Daoy (cell line): ENCODE measurements around the gene ADAP1. TPM values are rescaled to one million over a fixed set of nuclear protein-coding genes. Genes with fewer than 3 reads are reported as not detected.

Experiments
- DNase-seq: peaks from one replicate; pipeline ENCODE4 v3.0.0-alpha.2; 2015; ENCODE audit warnings: low read depth
- total RNA-seq: library from RNA; depleted of rRNA; stranded (reverse); fragments of >200 nt; shearing (Covaris generic); gene quantifications from 2 replicates; pipeline ENCODE4 v1.2.3, GENCODE V29; 2014; rRNA removed

Gene ADAP1
- total RNA-seq, 1 experiment from 2014 or later, result 1.3 TPM

- DNase-seq, result peak; percentile 56
Measured at GRCh38 chr7:867406-868188, 86.9 kb downstream of the ADAP1 start.

- no peak for DNase-seq
Measured at GRCh38 chr7:867001-867405, 87.5 kb downstream of the ADAP1 start.

- no peak for DNase-seq
Measured at GRCh38 chr7:865921-866320, 88.6 kb downstream of the ADAP1 start.

- DNase-seq, result no peak
Measured at GRCh38 chr7:863106-863505, 91.4 kb downstream of the ADAP1 start.

GRCh38 chr7:862157-862556 is 92.3 kb downstream of the ADAP1 start:
- no peak for DNase-seq

GRCh38 chr7:861222-861621 is 93.3 kb downstream of the ADAP1 start:
- DNase-seq, result no peak

GRCh38 chr7:860149-860548 is 94.3 kb downstream of the ADAP1 start:
- DNase-seq, result no peak

GRCh38 chr7:859359-860030 is 95.0 kb downstream of the ADAP1 start:
- no peak for DNase-seq

- DNase-seq, result no peak
Measured at GRCh38 chr7:857661-858060, 96.8 kb downstream of the ADAP1 start.

GRCh38 chr7:856444-857095 is 97.9 kb downstream of the ADAP1 start:
- DNase-seq, result no peak

GRCh38 chr7:855686-856369 is 98.7 kb downstream of the ADAP1 start:
- DNase-seq, result no peak

GRCh38 chr7:854118-854775 is 100.2 kb downstream of the ADAP1 start:
- DNase-seq, result no peak

GRCh38 chr7:853366-854117 is 100.9 kb downstream of the ADAP1 start:
- no peak for DNase-seq

GRCh38 chr7:851204-851603 is 103.3 kb downstream of the ADAP1 start:
- no peak for DNase-seq

GRCh38 chr7:849781-850180 is 104.7 kb downstream of the ADAP1 start:
- DNase-seq, result no peak

GRCh38 chr7:849145-849544 is 105.3 kb downstream of the ADAP1 start:
- no peak for DNase-seq

Other genes starting within 250 kb of the ADAP1 start
- gene DNAAF5, start 228.0 kb downstream of the ADAP1 start, total RNA-seq, result 46.3 and 56.7 TPM in 2 replicates
- 31.8 and 32.8 TPM in 2 replicates for gene PRKAR1B, start 227.4 kb downstream of the ADAP1 start, total RNA-seq
- gene SUN1, start 122.2 kb downstream of the ADAP1 start, total RNA-seq, result 86.1 and 89.0 TPM in 2 replicates
- gene GET4, start 78.1 kb downstream of the ADAP1 start, total RNA-seq, result 50.1 and 50.2 TPM in 2 replicates
- gene COX19, start 20.9 kb upstream of the ADAP1 start, total RNA-seq, result 8.9 and 11.5 TPM in 2 replicates
- not detected in 2 replicates for gene CYP2W1, start 28.5 kb upstream of the ADAP1 start, total RNA-seq
- gene GPR146, start 89.9 kb upstream of the ADAP1 start, total RNA-seq, result 0.17 and 1.1 TPM in 2 replicates
- 0.40 and 4.5 TPM in 2 replicates for gene GPER1, start 133.4 kb upstream of the ADAP1 start, total RNA-seq
- gene ZFAND2A, start 205.5 kb upstream of the ADAP1 start, total RNA-seq, result 51.4 and 57.3 TPM in 2 replicates